ENCODE measurements around the gene KNDC1.
A peak's percentile ranks its signal among the peaks of the same experiment; 100 is the strongest.
"Not testable (repeated sequence)": the region's sequence is repeated elsewhere in the genome, so short reads cannot be mapped to it uniquely, and the experiment has no call there.

KNDC1 gene

GRCh38 chr10:133260895-133261725 is 101.1 kb downstream of the KNDC1 start:
- DNase-seq (ENCODE audit: low read depth): no peak

GRCh38 chr10:133261726-133262325 is 101.8 kb downstream of the KNDC1 start:
- DNase-seq (ENCODE audit: low read depth): peak; percentile 49

- DNase-seq (ENCODE audit: low read depth): no peak
Measured at GRCh38 chr10:133262696-133263095, 102.7 kb downstream of the KNDC1 start.

GRCh38 chr10:133263674-133264073 is 103.7 kb downstream of the KNDC1 start:
- no peak for DNase-seq (ENCODE audit: low read depth)

- no peak for DNase-seq (ENCODE audit: low read depth)
Measured at GRCh38 chr10:133264461-133264860, 104.4 kb downstream of the KNDC1 start.

- not testable (repeated sequence) for DNase-seq (ENCODE audit: low read depth)
Measured at GRCh38 chr10:133265052-133265451, 105.0 kb downstream of the KNDC1 start.

- no peak for DNase-seq (ENCODE audit: low read depth)
Measured at GRCh38 chr10:133266056-133266795, 106.2 kb downstream of the KNDC1 start.

- DNase-seq (ENCODE audit: low read depth): no peak
Measured at GRCh38 chr10:133267293-133267692, 107.3 kb downstream of the KNDC1 start.

GRCh38 chr10:133267829-133268228 is 107.8 kb downstream of the KNDC1 start:
- DNase-seq (ENCODE audit: low read depth): no peak

GRCh38 chr10:133268532-133268931 is 108.5 kb downstream of the KNDC1 start:
- DNase-seq (ENCODE audit: low read depth): no peak

GRCh38 chr10:133269367-133269766 is 109.3 kb downstream of the KNDC1 start:
- no peak for DNase-seq (ENCODE audit: low read depth)

- no peak for DNase-seq (ENCODE audit: low read depth)
Measured at GRCh38 chr10:133270204-133270603, 110.2 kb downstream of the KNDC1 start.

GRCh38 chr10:133270773-133271297 is 110.8 kb downstream of the KNDC1 start:
- DNase-seq (ENCODE audit: low read depth): no peak

GRCh38 chr10:133271521-133272300 is 111.7 kb downstream of the KNDC1 start:
- no peak for DNase-seq (ENCODE audit: low read depth)

GRCh38 chr10:133272301-133272963 is 112.4 kb downstream of the KNDC1 start:
- DNase-seq (ENCODE audit: low read depth): no peak

GRCh38 chr10:133272964-133273420 is 113.0 kb downstream of the KNDC1 start:
- DNase-seq (ENCODE audit: low read depth): no peak

GRCh38 chr10:133273534-133274143 is 113.6 kb downstream of the KNDC1 start:
- DNase-seq (ENCODE audit: low read depth): no peak

- no peak for DNase-seq (ENCODE audit: low read depth)
Measured at GRCh38 chr10:133274751-133275683, 115.0 kb downstream of the KNDC1 start.

GRCh38 chr10:133275684-133276092 is 115.7 kb downstream of the KNDC1 start:
- DNase-seq (ENCODE audit: low read depth): no peak
